ENCODE results near the gene NIM1K.
A peak's percentile ranks its signal among the peaks of the same experiment; 100 is the strongest.
"Not testable (repeated sequence)": the region's sequence is repeated elsewhere in the genome, so short reads cannot be mapped to it uniquely, and the experiment has no call there.

NIM1K gene

GRCh38 chr5:43192558-43193180, 644 bp downstream of the NIM1K start:
- DNase-seq, result peak; percentile 30

- peak; percentile 52 for DNase-seq
Observed at GRCh38 chr5:43193181-43193893, 1.3 kb downstream of the NIM1K start.

GRCh38 chr5:43193894-43194265, 1.9 kb downstream of the NIM1K start:
- peak; percentile 31 for DNase-seq

GRCh38 chr5:43195670-43196265, 3.7 kb downstream of the NIM1K start:
- DNase-seq, result no peak

- DNase-seq, result no peak
Observed at GRCh38 chr5:43197535-43197934, 5.5 kb downstream of the NIM1K start.

- not testable (repeated sequence) for DNase-seq
Observed at GRCh38 chr5:43201442-43201841, 9.4 kb downstream of the NIM1K start.

GRCh38 chr5:43202380-43202779, 10.4 kb downstream of the NIM1K start:
- no peak for DNase-seq

- DNase-seq, result no peak
Observed at GRCh38 chr5:43203373-43203772, 11.3 kb downstream of the NIM1K start.

GRCh38 chr5:43204958-43205357, 12.9 kb downstream of the NIM1K start:
- DNase-seq, result no peak

- DNase-seq, result no peak
Observed at GRCh38 chr5:43207601-43208000, 15.6 kb downstream of the NIM1K start.

GRCh38 chr5:43208658-43209057, 16.6 kb downstream of the NIM1K start:
- no peak for DNase-seq

GRCh38 chr5:43209060-43209459, 17.0 kb downstream of the NIM1K start:
- no peak for DNase-seq

GRCh38 chr5:43209833-43210232, 17.8 kb downstream of the NIM1K start:
- DNase-seq, result no peak

- no peak for DNase-seq
Observed at GRCh38 chr5:43210570-43210969, 18.5 kb downstream of the NIM1K start.

GRCh38 chr5:43213951-43214350, 21.9 kb downstream of the NIM1K start:
- DNase-seq, result no peak

GRCh38 chr5:43215073-43215631, 23.1 kb downstream of the NIM1K start:
- DNase-seq, result no peak

GRCh38 chr5:43216941-43217340, 24.9 kb downstream of the NIM1K start:
- no peak for DNase-seq

GRCh38 chr5:43219120-43219519, 27.1 kb downstream of the NIM1K start:
- DNase-seq, result no peak

- no peak for DNase-seq
Observed at GRCh38 chr5:43221502-43221901, 29.5 kb downstream of the NIM1K start.

GRCh38 chr5:43225649-43226245, 33.7 kb downstream of the NIM1K start:
- DNase-seq, result no peak

GRCh38 chr5:43227655-43228054, 35.6 kb downstream of the NIM1K start:
- no peak for DNase-seq

- DNase-seq, result no peak
Observed at GRCh38 chr5:43230707-43231106, 38.7 kb downstream of the NIM1K start.

- no peak for DNase-seq
Observed at GRCh38 chr5:43231977-43232376, 40.0 kb downstream of the NIM1K start.
